HG02623 (cell line): ENCODE measurements around the gene NCKAP5L.

Source experiments
- ATAC-seq: cut with Tn5 transposase; IDR thresholded peaks from one replicate; pipeline ENCODE4 v1.9.1; 2021; ENCODE audit warnings: moderate library complexity; ENCODE audit not compliant: unreplicated experiment

The NCKAP5L gene

DNA sequence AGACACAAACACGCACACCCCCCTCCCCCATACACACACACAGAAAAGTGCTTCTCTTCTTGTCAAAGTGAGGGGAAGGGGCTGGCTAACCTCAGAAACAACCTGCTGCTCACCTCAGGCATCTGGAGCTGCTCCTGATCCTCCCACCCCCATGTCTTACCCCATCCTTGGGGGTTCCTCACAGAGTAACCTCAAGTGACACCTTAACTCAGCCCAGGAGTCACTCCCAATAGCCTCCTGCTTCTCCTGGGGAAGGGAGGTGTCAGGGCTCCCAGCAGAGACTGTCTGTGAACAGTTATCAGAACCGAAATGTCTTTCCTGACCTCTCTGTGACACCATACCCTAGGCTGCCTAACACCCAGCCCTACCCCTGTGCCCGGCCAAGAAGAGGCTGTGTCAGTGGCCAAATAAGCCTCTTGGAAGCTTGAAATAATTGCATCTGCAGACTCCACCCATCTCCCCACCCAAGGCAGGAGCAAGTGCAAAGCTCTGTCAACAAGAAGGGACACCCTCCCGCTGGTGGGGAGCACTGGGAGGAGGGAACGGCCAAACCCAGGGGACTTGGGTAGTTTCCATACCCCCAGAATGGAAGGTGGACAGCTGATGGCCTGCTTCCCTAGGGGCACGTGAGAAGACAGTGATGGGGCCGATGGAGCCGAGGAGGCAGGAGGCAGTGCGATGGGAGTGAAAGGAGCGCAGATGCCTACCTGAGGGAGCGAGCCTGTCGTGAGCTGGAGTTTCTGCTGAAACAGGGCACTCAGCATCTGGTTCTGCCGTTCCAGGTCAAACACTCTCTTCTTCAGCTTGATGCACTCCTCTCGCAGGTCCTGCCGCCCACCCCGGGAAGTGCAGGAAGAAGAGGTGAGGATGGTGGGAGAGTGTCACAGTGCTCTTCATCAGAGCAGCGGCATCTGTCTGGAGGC is 26.8 kb downstream of the NCKAP5L start:
- ATAC-seq = no peak

DNA sequence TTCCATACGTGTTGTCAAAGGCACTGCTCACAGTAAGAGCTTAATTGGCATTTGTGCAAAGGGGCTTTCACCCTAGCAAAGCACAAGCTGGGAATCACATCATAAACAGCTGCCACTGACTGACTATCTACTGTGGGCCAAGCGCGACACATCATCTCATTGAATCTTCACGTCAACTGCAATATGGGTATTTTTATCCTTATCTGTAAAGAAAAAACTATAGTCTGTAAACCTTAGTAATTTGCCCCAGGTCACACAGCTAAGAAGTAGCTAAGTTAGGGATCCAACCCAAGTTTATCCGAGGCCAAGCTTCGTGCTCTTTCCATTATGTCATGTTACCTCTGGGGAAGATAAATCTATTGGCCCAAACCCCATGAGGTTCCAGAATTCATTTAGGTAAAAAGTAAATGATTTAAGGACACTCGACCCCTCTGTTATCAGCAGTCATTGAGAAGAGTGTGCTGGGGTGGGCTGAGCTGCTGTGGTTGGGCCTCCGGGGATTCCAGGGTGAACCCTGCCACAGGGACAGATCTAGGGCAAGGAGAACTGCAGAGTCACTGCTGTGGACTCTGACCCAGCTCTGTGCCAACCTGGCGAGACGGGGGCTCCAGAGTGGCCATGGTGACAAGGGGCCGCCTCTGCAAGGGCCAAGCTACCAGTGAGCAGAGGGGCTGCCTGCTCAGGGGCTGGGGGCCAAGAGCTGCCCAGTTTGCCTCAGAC is 27.6 kb downstream of the NCKAP5L start:
- no peak for ATAC-seq

DNA sequence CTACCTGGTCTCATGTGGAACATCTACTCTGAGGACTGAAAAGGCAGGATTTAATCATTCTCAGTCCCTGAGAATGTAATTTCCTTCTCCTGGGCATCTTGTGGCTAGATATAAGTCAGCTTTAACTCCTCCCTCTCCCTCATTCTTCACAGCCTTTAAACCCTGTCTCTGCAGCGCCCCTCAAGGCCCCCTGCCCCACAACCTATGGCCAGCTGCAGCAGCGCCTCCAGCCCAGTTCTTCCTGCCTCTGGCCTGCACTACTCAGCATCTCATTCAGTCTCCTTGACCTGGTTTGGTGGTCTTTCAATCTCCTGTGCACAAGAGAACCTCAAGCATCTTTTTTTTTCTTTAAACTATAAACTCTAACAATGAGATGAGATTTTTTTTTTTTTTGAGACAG is 29.3 kb downstream of the NCKAP5L start:
- no peak for ATAC-seq

DNA sequence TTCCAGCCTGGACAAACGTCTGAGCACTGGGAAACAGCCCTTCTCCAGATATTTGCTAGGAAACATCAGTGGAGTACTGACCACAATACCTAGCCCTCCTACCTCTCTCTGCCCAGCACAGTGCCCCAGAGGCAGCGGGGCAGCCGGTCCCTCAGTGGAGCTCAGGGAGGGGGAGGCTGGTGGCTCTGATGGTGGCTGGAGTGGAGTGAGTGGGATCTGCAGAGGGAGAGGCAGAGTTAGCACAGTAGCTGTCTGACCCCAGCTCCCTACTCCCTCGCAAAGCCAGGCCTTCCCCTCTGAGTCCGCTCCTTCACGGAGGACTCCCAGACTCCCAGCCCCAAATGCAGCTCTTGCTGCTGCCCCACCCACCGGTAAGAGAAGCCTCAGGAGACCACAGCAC is 30.0 kb downstream of the NCKAP5L start:
- no peak for ATAC-seq

DNA sequence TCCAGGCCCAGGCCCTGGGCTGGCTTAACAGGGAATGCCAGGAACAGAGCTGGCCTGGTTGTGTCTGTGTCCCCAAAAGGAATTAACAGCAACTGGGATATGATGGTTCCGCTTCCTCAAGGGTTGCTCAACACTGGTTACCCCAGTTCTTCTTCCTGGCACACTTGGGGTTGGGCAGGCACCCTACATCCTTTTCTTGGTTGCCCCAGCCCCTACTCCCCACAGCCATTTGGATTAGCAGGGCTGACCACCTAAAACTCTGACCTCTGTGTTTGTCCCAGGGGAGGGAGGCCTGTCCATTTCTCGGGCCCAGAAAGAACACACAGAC is 30.8 kb downstream of the NCKAP5L start:
- no peak for ATAC-seq

DNA sequence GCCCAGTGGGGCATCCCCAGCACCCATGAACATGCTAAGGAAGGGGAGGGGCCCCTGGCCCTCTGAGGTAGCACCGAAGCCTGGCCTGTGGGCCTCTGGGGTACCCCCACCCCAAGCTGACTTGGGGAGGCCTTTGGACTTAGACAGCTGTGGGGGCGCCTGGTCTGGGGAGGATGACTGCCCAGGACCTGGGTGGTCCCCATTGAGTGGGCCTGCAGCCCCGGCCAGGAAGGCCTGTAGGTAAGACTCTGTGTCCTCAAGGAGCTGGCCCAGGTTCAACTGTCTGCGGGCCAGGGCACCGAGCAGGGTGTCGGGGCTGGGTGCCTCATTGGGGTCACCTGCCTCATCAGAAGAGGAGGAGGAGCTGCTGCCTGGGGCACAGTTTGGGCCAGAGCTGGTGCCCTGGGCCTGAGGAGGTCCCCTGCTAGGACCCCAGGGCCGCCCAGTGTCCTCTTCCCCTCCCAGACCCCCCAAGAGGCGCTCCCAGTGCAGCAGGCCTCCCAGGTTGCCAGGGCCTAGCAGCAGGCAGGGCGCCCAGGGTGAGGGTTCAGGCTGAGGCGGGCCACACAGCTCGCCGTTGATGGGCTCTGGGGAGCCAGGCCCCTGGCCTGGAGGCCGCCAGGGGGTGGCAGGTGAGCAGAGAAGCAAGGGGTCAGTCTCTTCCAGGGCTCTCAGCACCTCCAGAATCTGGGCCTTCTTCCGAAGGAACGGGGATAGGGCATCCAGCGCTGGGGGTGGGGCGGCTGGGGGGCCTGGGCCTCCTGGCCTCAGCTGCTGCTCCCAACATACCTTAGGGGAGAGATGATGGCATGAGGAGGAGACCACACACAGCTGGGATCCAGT is 31.4 kb downstream of the NCKAP5L start:
- no peak for ATAC-seq

DNA sequence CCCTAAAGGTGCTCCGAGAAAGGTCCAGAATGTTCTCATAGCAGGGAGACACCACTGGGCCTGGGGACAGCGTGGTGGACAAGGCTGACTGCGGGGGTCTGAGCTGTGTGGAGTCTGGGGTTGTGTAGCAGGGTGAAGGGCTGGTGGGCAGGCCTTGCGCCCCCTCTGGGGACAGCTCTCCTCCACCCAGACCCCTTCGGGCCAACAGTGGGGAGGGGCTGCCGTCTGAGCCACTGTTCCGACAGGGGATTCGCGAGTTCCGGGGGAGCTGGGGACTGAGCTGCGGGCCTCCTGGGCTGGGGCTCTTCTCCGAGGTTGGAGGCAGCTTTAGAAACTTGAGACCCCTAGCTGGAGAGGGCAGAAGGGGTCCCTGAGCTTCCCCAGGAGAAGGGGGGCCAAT is 32.1 kb downstream of the NCKAP5L start:
- no peak for ATAC-seq

DNA sequence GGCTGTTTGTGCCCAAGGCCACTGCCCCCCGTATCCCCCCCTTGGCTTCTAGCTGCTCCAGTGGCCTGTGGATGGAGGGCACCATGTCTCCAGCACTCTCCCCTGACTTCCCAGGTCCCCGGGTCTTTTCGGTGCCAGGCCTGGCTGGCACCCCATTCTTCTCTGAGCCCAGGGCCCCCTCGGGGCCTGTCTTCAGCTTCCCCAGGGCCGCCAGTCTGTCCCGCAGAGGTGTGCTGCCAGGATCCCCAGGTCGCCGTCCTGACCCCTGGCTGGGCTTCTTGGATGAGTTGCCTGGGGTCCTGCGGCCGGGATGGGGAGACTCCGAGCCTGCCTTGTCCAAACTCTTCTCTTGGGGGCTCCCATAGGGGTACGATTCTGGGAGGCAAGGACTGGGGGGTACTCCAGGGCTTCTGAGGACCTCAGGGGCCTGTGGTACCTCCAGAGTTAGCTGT is 32.5 kb downstream of the NCKAP5L start:
- ATAC-seq = no peak

DNA sequence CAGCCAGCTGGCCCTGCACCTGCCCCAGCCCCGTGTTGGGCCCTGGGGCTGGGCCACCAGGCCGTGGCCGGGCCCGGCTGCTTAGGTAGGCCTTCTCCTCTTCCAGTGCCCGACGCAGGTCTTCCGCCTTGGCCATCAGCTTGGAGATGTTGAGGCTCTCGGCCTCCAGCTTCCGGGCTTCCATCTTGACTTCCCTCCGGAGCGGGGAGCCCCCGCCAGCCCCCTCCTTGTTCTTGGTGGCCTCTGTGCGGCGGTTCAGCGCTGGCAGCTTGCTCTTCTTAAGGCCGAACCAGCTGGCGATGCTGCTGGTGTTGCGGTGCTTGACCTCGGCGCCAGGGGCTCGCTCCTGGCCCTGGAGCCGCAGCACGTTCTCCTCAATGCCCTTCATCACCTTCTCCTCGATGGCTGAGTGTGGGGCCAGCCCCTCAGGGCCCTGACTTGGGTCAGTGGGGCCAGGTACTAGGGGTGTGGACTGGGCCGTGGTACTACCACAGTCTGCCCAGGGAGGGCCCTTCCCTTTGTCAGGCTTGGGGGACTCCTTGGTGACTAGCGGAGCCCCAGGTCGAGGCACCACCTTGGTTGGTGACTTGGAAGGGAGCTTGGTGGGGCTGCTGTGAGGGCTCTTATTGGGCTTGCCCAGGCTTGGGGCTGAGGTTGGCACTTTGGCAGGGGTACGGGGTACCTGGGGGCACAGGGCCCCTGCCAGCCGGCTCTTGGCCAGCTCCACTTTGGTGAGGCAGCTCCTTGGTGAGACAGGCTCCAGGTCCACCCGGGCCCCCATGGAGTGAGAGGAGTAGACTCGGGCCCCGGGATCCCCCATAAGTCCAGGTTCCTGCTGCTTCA is 33.2 kb downstream of the NCKAP5L start:
- no peak for ATAC-seq

DNA sequence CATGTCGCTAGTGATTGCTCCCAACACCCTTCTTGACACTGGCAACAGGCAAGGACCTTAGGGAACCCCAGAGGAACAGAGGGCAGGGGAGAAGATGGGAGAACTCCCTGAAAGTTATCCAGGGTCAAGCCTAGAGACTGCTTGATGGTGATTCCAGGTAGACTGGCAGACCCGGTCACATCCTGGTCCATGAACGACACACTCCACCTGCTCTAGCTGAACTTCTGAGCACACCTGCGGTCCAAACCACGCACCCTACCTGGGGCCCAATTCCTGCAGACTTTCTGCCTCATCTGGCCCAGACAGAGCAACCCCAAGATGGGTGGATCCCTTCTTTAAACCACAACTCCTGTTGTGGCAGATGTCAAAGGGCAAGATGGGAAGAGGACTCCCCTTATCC is 34.2 kb downstream of the NCKAP5L start:
- ATAC-seq = no peak

DNA sequence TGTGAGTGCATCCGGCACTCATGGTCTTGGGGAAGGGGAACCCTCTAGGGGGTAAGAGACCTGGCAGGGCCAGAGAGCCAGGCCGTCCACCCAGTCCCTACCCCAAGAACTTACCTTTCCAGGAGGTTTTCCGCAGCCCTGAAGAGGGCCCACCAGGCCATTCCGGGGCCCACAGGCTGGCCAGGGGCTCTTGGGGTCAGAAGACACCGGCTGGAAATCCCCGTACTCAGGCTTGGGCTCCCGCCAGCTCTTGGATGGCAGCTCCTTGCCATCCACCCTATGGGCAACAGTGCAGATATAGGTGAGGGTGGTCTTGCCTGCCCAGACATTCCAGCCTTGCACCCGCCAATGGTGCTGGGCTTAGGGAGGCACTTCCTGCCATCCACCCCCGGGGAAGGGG is 34.6 kb downstream of the NCKAP5L start:
- no peak for ATAC-seq

DNA sequence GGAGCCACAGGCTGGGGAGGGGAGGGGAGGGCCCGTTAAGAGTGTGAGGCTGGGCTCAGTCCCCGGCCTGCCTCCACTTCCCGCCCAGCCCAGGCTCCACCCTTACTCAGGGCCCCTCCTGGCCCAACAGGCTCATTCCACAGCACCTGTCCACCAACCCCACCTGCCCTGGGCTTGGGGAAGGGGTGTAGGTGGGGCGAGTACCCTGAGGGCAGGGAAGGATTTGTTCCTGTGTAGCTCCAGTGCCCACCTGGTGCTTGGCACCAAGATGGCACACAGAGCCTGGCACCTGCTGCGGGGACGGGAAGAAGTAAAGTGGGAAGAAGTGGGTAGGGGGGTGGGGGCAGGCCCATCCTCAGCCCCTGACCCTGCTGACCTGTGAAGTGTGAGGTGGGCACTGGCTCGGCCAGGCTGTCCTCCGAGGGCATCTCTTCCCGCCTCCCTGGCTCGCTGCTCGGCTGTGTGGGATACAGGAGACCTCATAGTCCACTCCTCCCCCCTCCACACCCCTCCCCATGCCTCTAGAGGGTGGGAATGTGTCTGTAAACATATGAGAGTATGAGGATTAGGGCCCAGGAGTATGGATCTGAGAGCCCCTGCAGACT is 35.1 kb downstream of the NCKAP5L start:
- ATAC-seq = no peak

DNA sequence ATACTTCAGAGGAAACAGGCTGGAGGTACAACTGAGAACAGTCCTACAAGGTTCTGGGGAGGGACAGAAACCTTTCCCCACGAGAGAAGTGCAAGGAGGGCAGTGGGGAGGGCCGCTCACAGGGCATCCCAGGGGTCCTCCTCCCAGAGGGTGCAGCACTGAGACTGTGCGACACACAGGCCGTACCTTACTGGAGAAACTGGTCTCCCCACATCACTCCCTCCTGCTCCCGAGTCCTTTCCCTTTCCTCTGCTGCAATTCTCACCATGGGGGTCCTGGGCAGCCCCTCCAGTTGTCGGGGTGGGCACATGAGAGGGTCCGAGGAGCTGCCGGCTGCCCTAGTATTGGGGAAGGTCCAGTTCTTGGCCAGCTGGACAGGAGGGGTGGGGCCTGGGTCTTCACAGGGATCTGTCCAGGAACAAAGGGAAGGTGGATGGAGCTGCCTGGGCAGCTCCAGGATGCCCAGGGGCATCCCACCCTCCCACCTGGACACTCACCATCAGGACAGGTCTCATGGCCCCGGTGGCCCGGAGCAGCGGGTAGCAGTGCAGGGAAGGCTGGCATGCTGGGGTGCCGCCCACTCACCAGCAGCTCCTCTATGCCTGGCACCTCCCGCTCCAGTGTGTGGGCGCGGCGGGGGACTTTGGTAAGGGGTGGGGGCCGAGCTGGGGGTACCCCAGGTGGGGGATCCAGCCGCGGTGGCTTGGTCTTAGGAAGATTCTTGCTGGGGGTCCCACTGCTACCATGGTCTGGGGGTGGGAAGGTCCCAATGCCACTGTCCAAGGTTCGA is 35.8 kb downstream of the NCKAP5L start:
- no peak for ATAC-seq

DNA sequence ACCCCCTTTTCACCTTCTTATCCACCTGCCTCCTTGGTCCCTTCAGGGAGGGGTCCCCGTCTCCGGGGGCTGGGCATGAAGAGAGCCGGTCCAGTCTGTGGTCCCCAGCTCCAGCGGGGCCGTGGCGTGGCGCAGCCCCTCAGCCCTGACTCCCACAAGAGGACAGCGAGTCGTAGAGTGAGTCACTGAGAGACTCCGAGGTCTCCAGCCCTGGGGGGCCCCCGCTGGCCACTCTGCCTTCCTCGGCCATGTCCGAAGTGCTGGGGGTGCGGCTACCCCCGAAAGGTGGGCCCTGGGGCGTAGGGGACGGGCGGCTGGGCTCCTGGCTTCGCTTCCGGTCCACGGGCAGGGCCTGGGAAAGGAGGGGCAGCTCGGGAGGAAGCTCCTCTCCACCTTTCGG is 36.5 kb downstream of the NCKAP5L start:
- no peak for ATAC-seq

DNA sequence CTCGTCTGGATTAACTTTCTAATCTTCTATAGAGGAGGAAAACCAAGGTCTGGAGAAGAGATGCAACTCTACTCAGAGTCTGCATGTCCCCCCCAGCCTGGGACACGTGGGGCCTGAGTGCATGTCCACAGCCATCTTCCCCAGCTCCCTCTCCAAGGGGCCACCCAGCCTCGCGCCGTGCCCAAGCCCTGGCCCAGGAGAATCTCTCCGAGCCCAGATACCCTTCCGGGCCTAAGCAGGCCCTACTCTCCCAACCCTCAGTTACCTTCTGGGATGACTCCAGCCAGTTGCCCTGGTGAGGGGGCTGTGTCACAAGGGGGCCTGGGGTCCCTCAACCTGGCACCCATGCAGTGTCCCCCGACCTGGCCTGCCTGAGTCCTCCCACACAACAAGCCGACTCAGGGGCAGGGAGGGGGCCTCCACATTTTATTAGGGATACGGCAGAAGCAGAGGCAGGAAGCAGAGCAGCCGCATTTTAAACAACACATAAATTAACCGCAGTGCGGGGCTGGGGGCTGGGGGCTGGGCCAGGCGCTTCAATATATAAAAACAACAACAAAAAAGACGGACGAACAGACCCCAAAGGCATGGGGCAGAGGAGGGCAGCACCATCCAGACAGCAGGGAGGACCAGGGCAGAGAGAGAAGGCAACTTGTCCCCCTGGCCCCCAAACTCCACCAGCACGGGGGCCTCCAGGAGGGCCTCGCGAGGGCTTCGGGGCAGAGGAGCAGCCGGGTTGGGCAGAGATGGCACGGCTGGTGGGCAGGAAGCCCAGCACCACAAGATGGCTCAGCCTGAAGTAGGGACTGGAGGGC is 37.3 kb downstream of the NCKAP5L start:
- no peak for ATAC-seq

DNA sequence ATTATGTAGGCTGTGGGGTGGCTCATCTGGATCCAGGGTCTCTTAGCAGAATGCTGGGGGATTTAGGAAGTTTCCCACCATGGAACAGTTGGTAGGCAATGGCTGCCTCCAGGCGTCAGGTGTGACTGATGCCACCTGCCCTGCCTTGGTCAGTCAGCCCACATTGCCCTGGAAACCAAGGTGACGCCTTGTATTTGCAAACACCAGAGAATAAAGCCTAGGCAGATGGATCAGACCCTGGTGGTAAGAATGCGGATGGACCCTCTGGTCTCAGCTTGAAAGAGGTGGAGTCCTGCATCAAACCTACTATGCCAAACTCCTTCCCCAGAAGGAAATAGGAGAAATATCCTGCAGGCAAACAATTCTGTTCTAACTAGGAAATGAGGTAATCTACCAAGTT is 38.2 kb downstream of the NCKAP5L start:
- no peak for ATAC-seq

DNA sequence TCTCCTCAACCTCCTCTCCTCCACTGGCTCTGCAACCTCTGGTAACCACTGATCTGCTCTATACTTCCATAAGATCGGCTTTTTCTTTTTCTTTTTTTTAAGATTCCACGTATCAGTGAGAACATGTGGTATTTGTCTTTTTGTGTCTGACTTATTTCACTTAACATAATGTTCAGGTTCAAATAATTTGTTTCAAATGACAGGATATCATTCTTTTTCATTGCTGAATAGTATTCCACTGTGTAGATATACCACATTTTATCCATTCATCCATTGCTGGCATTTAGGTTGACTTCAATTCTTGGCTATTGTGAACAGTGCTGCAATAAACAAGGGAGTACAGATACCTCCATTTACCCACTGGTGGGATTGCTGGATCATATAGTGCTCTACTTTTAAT is 40.5 kb downstream of the NCKAP5L start:
- ATAC-seq = no peak

DNA sequence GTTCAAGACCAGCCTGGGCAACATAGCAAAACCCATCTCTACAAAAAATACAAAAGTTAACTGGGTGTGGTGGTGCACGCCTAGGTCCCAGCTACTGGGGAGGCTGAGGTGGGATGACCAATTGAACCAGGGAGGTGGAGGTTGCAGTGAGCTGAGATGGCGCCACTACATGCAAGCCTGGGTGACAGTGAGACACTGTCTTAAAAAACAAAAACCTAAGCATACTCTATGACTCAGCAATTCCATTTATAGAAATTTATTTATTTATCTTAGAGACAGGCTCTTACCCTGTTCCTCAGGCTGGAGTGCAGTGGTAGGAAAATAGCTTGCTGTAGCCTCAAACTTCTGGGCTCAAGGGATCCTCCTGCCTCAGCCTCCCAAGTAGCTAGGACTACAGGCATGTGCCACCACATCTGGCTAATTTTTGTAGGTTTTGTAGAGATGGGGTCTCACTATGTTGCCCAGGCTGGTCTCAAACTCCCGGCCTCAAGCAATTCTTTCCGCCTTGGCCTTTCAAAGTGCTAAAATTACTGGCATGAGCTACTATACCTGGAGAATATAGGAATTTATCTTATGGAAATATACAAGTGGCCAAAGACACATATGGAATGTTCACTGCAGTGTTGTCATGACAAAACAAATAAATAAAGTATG is 43.3 kb downstream of the NCKAP5L start:
- no peak for ATAC-seq
